HK-2 (cell line): ENCODE results near the gene RAB6C.
"Not testable (repeated sequence)": the region's sequence is repeated elsewhere in the genome, so short reads cannot be mapped to it uniquely, and the experiment has no call there.

Experiments used
- DNase-seq: peaks from one replicate; pipeline ENCODE4 v3.0.0-alpha.2; 2018; ENCODE audit not compliant: unreplicated experiment

RAB6C gene

DNA sequence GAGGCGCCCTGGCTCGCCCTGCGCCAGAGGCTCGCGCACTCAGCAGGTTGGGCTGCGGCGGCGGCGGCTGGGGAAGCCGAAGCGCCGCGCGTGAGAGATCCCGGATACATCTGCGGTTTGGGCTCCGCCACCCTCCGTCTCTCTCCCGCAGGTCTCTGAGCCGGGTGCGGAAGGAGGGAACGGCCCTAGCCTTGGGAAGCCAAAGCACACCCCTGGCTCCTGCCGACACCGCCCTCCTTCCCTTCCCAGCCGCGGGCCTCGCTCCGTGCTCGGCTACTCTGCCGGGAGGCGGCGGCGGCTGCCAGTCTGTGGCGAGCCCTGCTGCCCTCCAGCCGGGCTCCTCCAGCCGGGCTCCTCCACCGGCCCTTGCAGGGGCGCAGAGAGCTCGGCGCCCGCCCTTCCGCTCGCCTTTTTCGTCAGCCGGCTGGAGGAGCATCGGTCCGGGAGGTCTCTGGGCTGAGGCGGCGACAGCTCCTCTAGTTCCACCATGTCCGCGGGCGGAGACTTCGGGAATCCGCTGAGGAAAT lies at the start of gene RAB6C:
Gene RAB6C (plus strand): TSS at position 38 of the 527 bp plus-strand sequence. CDS start 450 bp downstream, at position 488.
- DNase-seq = not testable (repeated sequence)

DNA sequence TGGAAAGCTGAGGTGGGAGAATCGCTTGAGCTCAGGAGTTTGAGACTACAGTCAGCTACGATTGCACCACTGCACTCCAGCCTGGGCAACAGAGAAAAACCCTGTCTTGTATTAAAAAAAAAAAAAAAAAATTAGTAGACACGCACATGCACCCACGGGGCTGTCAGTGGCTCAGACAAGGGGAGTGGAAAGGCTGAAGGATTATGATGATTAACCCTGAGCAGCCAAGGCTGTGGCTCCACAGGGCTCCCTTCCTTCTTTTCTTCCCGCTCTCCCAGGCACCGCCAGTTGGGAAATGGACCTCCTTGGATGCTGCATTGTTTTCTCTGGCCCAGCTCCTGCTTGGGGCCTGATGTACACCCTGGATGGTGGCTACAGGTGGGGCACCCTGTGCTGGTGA lies 49.0 kb upstream of the RAB6C start:
- no peak for DNase-seq

GRCh38 chr2:129933387-129933786 lies 46.1 kb upstream of the RAB6C start:
- DNase-seq = not testable (repeated sequence)

- no peak for DNase-seq
These were observed 45.2 kb upstream of the RAB6C start for GRCh38 chr2:129934044-129934822.

- peak; percentile 7 for DNase-seq
These were observed 44.3 kb upstream of the RAB6C start for GRCh38 chr2:129935118-129935517.

DNA sequence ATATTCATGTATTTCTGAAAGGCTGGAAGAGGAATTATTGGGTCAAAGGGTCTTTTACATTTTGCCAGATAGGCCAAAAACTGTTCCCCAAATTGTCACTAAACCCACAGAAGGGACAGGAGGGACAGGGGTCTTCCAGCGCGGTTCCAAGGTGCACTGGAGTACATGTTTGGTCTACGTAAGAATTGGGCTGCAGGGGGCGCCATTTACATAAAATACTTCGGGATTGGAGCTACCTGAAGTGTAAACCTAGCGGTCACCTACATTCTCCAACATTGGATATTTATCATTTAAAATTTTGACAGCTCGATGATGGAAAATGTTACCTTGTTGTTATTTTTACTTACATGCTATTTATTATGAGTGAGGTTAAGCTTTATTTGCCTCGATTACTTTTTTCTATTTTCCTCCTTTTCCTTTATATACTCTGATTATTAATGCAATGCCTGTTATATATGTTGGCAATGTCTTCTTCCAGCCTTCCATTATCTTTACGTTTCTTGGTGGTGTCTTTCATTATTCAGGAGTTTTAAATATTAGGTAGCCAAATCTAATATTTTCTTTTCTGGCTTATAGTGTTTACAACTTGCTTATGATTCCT lies 43.0 kb upstream of the RAB6C start:
- DNase-seq = peak; percentile 24

- not testable (repeated sequence) for DNase-seq
These were observed 40.5 kb upstream of the RAB6C start for GRCh38 chr2:129938850-129939471.

- DNase-seq = not testable (repeated sequence)
These were observed 36.0 kb upstream of the RAB6C start for GRCh38 chr2:129943456-129943855.

DNA sequence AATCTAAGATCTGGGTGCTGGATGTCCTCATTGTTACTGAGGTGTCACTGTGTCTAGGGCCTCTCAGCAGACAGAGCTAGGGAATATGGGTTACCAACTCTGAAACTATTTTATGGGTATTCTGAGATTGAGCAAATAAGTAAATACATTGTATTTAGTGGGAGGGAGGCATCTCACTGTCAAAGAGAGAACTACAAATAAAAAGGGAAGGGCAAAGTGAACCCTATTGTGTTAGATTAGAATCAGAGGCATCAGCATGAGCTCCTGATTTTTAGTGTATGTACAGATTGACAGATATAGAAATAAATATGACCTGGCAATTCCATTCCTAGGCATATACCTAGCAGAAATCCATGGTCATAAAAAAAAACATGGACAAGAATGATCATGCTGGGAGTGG lies 33.9 kb upstream of the RAB6C start:
- DNase-seq = no peak

DNA sequence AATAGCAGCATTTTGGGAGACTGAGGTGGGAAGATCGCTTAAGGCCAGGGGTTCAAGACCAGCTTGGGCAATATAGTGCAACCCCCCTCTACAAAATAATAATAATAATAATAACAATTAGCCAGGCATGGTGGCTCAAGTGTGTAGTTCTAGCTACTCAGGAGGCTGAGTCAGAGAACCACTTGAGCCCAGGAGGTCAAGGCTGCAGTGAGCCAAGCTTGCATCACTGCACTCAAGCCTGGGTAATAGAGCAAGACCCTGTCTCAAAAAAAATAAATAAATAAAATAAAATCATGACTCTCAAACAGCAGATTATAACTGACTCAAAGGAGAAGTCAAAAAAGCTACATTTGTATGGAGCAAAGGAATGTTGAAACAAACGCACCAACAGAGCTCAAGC lies 31.8 kb upstream of the RAB6C start:
- not testable (repeated sequence) for DNase-seq

GRCh38 chr2:129956171-129956570 lies 23.3 kb upstream of the RAB6C start:
- not testable (repeated sequence) for DNase-seq

DNA sequence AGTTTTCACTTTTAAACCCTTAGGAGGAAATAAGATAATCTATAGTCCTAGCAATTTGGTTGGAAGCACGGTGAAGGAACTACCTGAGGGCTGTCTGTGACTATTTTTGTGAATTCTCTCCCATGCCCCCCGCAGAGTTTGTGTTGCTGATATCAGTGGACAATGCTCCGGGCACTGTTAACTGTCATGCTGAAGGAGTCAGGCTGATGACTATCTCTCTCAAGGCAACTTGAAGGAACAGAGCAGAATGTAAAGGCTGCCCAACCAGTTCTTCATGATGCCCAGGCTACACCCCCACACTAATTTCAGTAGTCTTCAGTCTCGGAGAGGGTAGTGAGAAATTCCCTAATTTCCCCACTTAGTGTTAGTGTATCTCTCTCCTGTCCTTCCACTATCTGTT lies 21.6 kb upstream of the RAB6C start:
- DNase-seq = no peak

GRCh38 chr2:129958736-129959135 lies 20.7 kb upstream of the RAB6C start:
- not testable (repeated sequence) for DNase-seq

DNA sequence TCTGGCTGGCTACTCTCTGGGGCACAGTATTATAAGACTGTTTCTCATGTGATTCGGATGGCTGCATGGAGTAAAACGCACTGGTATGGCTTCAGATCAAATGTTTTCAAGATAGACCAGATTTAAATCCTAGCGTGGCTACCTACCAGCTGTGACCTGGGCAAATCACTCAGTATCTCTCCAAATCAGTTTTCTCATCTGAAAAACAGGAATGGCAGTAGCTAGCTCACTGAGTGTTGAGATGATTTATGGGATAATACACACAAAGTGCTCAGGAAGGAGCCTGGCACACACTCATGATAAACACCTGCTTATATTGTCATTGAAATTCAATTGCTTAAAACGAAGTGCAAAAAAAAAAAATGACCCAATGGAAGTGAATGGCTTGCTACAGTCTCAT lies 10.9 kb upstream of the RAB6C start:
- DNase-seq = not testable (repeated sequence)

DNA sequence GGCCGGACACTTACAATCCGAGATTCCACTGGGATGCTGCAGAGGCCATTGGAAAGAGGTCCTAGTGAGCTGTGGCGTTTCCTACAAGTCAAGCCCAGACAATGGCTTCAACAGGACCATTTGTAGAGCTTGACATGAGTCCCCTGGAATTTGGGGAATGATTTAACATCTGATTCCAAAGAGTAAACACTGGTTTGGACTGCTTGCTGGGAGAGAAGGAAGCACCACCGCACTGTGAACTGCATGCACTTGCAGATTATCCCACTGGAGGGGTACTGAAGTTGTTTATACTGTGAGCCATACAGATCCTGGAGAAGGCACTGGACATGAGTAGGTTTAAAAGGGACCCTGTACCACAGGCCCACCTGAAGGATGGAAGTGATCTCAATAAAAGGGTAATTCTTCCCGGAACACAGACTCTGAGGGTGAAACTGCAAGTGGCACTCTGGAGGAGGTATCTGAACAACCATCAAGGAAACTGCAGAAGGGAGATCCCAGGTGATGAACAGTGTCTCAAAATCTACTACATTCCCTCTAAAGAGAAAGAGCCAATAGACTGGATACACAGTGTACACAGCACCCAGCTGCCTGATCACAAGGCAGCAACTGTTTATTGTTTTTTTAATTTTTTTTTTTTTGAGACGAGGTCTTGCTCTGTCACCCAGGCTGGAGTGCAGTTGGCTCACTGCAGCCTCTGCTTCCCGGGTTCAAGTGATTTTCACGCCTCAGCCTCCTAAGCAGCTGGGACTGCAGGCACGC lies 4.3 kb upstream of the RAB6C start:
- DNase-seq = no peak

- DNase-seq = not testable (repeated sequence)
These were observed 2.5 kb upstream of the RAB6C start for GRCh38 chr2:129976969-129977368.

DNA sequence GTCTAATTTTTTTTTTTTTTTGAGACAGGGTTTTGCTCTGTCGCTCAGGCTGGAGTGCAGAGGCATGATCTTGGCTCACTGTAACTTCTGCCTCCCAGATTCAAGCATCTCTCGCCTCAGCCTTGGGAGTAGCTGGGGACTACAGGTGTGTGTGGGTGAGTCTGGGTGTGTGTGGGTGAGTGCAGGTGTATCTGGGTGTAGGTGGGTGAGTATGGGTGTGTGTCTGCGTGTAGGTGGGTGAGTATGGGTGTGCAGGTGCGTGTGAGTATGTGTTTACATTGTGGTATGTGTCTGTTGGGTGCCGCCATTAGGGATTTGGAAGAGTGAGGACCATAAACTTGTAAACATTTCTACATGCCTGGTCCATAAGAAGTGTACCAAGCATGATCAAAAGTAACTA lies 1.5 kb upstream of the RAB6C start:
- DNase-seq = no peak

- DNase-seq = not testable (repeated sequence)
These were observed 780 bp downstream of the RAB6C start for GRCh38 chr2:129980246-129980645.

DNA sequence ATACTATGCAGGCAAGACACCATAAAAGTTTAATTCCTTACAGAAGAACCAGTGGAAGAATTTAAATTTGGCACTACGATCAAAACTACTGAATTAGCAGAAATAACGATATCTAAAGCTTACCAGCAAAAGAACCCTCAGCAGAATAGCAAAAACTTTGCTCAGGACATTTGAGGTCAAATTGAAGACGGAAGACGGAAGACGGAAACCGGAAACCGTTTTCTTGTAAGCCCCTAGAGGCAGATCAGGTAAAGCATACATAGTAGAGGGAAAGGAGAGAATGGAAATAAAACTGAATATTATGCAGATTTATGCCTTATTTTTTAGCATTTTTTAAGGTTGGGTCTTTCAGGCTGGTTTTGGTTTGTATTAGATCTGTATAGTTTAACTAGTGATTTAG lies 2.2 kb downstream of the RAB6C start:
- not testable (repeated sequence) for DNase-seq

- no peak for DNase-seq
These were observed 5.0 kb downstream of the RAB6C start for GRCh38 chr2:129984426-129984825.

- DNase-seq = not testable (repeated sequence)
These were observed 13.0 kb downstream of the RAB6C start for GRCh38 chr2:129992415-129993006.
